GM19351 (cell line): Measurements from ENCODE around the gene MKRN2OS.

Experiments
- ATAC-seq: cut with Tn5 transposase; IDR thresholded peaks from one replicate; pipeline ENCODE4 v1.9.1; 2021; ENCODE audit warnings: mild to moderate bottlenecking, moderate library complexity; ENCODE audit not compliant: unreplicated experiment

The MKRN2OS gene, protein sequence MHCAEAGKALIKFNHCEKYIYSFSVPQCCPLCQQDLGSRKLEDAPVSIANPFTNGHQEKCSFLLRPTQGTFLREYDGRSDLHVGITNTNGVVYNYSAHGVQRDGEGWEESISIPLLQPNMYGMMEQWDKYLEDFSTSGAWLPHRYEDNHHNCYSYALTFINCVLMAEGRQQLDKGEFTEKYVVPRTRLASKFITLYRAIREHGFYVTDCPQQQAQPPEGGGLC

DNA sequence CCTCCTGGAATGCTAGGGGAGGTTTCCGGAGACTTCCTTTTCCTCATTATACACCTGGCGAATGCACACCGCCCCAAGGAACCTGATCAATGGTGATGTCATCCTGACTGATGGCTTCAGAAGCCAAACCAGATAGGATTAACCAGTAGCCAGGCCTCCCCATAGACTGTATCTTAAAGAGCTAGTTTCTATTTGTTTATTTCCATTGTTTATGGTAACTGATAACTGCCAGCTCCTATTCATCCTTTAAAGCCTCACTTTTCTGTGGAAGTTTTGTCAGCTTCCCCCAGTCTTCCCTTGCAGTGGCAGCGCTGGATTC lies at the start of gene MKRN2OS:
TSS of gene MKRN2OS (minus strand) at position 27 of the 319 bp plus-strand sequence. CDS start 35 bp downstream, outside the sequence.
- ATAC-seq: no peak

DNA sequence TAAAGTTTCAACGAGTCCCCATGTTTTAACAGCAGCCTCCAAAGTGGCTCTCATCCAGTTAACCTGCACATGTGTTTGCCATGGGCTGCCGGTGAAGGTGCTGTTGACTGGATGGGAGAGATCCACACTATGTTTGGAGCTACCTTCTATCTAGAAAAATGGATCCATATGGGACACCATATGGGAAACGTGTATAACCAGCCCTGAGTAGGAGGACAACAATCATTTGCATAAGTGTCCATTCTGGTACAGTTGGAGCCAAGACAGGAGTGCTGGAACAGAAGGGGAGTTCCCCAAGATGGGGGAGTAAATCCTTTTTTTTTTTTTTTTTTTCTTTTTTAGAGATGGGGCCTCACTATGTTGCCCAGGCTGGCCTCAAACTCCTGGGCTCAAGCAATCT lies 48.2 kb upstream of the MKRN2OS start:
- ATAC-seq: no peak

DNA sequence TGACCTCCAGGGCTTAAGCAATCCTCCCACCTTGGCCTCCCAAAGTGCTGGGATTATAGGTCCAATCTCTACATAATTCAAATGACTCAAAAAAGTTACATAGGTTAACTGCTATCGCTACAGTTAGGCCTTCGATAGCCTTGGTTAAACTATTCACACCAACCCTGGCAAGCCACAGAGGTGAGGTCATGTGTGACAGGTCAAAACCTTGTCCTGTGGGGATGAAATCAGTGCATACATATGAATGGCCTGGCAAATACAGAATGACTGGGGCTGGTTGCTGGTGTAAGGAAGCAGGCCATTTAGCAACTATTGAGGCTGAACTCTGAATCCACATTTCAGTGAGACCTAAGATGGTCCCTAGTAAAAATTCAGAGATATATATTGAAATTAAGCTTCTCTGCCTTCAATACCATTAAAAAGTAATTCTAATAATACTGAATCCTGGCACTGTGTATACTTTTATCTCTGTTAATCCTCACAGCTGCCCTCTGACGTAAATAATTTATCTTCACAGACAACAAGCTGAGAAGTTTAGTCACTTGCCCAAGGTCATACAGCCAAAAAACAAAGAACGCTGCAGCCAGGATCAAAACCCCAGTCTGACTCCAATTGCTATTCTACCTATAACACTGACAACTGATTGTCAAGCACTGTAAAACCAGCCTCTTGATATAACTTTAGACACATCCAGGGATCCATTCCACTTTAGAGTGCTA lies 46.9 kb upstream of the MKRN2OS start:
- ATAC-seq: no peak

DNA sequence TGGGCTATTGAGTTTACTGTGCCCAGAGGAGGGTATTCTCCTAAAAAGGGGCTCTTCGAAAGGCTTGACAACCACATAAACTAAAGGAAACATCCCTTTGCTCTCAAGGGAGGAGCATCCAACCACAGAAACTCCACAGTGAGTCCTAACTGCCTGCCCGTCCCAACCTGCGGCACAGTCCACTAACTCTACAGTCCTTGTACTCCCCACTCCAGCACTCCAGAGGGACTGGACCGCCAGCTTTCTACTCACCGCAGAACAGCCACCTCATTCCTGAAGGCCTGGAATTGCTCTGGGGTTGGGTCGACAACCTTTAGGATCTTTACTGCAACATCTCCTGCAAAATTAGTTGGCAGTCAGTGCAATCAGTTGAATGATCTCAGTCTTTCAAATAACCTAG lies 46.2 kb upstream of the MKRN2OS start:
- no peak for ATAC-seq

DNA sequence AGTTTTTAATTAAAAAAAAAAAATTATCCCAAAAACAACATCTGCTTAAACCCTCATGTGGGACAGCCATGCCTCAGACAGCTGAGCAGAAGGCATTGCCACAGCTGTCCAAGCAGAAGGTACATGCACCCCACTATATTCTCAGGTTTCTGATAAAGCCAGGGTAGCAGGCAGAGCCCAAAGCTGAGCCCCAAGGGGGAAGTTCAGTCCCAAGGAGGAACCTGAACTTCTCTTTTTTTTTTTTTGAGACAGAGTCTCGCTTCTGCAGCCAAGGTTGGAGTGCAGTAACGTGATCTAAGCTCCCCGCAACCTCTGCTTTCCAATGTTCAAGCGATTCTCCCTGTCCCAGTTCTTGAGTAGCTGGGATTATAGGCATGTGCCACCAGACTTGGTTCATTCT lies 44.8 kb upstream of the MKRN2OS start:
- ATAC-seq: no peak

DNA sequence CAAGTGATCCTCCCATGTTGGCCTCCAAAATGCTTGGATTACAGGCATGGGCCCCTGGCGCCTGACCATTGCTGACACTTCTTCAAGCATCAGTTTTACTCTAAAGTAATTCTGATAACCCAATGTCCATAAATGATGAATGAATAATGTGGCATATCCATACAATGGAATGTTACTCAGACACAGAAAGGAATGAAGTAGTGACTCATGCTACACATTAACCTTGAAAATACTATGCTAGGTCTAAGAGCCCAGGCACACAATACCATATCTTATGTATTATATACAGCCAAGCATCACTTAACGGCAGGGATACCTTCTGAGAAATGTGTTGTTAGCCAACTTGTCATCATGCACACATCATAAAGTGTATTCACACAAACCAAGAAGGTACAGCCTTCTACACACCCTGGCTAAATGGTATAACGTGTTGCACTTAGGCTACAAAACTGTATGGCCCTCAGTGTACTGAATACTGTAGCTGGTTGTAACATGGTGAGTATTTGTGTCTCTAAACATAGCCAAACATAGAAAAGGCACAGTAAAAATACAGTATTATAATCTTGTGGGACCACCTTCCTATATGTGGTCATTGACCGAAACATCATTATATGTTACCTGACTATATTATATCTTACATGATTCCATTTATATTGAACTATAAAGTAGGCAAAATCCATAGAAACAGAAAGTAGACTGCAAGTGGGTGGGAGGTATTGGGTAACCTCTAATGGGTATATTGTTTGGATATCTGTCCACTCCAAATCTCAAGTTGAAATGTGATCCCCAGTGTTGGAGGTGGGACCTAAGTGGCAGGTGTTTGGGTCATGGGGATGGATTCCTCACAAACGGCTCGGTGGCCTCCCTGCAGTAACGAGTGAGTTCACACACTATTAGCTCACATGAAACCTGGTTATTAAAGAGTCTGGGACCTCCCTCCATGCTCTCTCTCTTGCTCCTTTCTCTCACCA lies 43.0 kb upstream of the MKRN2OS start:
- no peak for ATAC-seq

DNA sequence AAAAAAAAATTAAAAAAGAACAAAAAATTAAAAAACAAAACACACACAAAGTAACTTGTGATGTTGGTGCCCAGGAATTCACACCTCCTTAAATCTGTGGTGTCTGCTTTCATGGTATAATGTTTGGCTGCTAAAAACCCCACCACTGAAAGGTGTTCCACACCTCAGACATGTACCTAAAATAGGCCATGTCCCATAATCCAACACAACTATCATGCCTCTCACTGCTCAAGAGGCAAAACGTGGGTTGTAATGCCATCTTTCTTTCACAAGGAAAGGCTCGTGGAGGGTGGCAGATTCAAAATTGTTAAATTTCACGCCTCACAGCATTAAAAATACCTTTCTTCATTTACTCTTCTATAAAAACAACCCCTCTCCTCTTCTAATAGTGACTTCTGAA lies 41.1 kb upstream of the MKRN2OS start:
- peak; percentile 11 for ATAC-seq

DNA sequence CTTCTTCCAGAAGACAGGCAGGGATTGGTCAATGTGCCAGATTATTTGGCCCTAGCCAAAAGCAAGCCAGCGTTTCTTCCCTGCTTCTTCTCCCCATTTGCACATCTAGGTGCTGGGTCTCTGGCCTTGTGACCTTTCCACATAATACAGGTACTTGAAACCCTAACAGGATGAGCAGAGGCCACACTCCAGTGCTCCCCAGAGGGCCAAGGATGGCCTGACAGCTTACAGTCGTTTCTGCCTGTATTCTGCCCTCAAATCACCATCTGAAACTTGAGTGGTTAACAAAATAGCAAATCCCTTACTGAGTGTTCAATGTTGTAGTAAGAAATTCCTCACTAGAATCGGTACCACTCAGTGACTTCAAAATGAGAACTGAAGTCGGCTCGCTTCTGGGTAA lies 40.7 kb upstream of the MKRN2OS start:
- ATAC-seq: peak; percentile 73

DNA sequence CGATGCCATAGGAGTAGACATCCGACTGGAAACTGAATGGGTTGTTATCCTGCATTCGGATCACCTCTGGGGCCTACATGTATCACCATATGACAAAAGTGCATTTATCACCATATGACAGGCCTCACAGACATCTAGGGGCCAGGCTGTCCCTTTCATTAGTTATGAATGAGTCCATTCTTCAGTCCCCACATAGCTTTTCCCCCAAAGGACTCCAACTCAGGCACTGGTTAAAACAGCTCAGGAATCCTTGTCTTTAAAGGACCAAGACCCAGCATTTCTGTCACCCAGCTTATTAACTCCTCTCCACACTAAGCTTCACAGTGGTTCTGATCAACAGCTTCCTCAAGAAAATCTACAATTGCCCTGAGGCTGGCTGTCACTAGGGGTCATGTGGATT lies 39.9 kb upstream of the MKRN2OS start:
- ATAC-seq: no peak

DNA sequence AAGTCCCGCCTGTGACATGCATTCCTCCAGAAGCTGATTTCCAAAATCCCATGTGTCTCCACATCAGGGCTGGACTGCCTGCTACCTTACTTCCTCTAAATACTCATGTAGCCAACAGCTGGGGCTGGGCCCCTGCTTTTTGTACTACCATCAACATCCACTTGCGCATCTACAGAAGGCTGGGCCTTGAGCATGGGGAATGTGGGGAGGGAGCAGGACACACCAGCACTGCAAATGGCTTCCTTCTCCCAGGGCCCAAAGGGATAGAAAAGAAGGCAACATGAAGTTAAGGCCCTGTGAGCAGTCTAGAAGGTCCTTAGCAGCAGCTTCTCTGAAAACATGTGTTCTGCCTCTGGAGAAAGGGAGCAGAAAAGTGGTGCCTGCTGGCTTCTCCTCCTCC lies 38.8 kb upstream of the MKRN2OS start:
- no peak for ATAC-seq

DNA sequence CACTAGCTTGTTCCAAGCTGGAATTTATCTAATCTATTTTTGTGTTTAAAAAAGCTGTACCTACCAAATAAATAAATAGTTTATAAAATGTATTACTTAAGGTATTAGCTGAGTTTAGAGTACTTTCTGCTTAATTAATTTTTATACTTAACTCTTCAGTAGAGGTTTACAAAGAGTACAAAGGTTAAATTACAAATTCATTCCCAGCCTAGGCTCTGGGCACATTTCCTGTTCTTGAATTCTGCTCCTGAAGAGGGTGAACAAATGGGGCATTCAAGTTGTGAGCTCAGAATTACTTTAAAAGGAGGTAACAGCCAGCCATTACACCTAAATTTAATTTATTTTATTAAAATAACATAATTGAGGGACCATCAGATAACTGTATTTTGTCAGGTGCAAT lies 38.0 kb upstream of the MKRN2OS start:
- ATAC-seq: no peak

DNA sequence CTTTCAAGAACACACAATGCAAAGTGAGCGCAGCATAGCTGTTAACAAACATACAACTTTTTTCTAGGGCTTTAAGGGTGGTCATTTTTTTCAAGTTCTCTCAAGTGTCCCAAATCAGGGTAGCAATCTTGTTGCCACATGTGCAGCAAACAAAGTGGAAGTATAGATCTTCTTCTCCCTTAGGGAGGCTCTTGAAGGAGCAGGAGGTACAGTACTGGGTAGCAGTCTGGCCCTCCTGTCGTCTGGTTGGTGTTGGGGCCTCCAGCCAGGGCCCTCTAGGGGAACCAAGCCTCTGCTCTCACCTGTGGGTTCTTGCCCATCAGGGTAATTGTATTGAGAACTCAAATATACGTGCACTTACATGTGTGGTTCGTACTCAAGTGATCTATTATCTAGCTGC lies 37.4 kb upstream of the MKRN2OS start:
- ATAC-seq: no peak

DNA sequence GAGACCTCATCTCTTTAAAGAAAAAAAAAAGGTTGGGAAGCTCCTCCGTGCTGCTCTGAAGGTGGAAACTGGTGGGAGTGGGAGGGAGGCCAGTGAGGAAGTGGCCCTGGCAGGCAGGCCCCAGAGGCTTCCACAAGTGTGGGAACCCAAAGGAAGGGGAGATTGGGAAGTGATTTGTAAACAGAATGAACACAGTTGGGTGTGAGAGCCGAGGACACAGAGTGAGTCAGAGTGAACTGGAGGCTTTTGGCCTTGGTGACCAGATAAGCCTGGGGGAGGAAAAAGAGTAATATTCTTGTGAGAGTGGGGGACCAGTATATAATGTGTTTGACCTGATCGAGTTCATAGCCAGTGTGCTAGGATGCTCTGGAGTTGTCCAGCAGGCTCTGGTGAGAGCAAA lies 34.6 kb upstream of the MKRN2OS start:
- no peak for ATAC-seq

DNA sequence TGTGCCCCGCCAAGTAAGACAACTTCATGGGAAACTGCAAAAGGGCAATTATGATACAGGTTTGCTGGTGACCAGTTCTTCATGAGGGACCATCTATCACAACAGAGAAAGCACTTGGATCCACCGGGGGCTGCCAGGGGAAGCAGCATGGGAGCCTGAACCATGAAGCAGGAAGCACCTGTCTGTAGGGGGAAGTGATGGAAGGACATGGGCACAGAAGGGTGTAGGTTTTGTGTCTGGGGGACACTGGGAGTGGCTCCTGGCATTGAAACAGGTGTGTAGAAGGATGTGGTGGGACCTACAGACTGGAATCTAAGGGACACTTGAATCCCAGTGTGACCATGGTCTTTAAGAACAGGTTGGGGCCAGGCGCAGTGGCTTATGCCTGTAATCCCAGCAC lies 34.2 kb upstream of the MKRN2OS start:
- ATAC-seq: no peak

DNA sequence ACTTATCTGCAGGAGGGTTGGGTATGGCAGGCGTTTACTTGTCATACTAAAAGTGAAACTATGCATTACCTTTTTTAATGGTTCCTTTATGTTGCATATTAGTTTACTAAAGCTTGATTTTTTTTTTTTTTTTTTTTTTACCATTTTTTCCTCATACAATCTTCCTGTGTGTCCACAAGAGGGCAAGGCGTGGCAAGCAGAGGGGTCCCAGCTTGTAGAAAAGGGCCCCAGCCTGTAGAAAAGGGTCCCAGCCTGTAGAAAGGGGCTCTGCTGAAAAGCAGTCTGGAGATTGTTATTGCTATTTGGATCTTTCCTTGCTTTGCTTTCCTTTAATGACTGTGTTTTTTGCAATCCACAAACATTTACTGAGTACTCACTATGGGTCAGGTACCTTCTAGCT lies 33.4 kb upstream of the MKRN2OS start:
- ATAC-seq: no peak

DNA sequence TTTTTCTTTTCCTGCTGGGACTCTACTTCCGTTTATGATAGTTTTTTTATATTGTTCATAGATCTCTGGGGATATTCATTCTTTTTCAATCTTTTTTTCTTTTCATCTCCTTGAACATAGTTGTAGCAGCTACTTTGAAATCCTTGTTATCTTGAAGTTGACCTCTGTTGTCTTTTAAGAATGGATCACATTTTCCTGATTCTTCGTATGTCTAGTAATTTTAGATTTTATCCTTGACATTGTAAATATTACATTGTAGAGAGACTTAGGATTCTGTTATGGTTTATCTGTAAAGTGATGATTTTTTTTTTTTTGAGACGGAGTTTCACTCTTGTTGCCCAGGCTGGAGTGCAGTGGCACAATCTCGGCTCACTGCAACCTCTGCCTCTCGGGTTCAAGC lies 32.1 kb upstream of the MKRN2OS start:
- no peak for ATAC-seq

DNA sequence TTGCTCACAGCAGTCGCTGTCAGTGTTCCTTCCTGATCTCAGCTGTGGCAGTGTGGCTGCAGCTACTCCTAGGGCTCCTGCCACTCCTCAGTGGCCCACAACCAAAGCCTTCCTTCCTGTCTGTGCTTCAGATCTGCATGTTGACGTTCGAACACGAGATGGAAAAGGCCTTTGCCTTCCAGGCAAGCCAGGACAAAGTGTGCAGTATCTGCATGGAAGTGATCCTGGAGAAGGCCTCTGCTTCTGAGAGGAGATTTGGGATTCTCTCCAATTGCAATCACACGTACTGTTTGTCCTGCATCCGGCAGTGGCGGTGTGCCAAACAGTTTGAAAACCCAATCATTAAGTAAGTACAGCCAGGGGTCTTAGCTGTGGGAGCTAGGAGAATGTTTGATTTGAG lies 29.4 kb upstream of the MKRN2OS start:
- ATAC-seq: no peak

DNA sequence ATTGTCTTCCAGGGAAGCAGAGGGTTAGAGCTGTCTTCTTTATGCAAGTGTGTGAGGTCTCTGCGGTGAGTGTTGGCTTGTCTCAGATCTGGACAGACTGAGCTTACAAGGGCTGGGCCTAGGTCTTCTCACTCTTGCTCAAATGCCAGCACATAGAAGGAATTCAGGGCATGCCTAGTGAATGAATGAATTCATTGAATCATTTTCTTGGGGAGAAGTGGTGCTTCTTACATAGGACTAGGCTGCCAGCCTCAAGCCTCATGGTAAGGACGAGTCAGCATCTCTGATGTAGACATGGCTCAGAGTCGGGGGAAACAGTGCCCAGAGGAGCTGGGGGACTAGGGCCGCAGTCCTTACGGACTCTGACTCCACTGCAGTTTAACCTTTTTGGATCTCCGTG lies 28.8 kb upstream of the MKRN2OS start:
- no peak for ATAC-seq

DNA sequence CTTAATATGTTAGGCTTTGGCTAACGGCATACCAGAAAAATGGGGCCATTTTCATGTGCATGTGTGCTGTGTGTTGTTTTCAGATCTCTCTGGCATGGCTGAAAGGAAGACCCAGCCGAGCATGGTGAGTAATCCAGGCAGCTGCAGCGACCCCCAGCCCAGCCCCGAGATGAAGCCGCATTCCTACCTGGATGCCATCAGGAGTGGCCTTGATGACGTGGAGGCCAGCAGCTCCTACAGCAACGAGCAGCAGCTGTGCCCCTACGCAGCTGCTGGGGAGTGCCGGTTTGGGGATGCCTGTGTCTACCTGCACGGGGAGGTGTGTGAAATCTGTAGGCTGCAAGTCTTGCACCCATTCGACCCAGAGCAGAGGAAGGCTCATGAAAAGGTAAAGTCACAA lies 26.7 kb upstream of the MKRN2OS start:
- ATAC-seq: no peak

DNA sequence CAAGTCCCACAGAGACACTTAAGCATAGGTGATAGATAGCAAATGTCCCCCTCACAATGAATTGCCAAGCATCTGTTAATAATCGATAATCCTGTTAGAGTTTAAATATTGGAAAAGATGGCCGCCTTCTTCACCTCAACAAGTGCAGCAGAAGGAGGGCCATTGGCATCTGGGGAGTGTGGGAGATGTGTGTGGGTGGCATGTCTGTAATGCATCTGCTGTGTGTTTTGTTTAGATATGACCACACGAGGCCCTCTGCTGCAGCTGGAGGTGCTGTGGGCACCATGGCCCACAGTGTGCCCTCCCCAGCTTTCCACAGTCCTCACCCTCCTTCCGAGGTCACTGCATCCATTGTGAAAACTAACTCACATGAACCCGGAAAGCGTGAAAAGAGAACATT lies 24.5 kb upstream of the MKRN2OS start:
- ATAC-seq: no peak

DNA sequence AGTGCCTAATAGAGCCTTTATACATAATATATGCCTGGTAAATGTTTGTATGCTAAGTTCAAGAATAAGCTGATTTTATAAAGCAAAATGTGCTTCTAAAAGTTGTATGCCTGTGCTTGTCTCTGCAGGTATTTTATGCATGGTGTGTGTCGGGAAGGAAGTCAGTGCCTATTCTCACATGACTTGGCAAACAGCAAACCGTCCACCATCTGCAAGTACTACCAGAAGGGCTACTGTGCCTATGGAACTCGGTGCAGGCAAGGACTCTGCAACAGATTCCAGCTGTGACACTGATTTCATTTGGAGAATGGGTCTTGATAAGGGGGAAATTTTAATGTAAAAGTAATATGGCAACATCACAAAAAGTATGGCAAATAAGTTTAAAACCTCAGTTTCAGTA lies 23.4 kb upstream of the MKRN2OS start:
- no peak for ATAC-seq

DNA sequence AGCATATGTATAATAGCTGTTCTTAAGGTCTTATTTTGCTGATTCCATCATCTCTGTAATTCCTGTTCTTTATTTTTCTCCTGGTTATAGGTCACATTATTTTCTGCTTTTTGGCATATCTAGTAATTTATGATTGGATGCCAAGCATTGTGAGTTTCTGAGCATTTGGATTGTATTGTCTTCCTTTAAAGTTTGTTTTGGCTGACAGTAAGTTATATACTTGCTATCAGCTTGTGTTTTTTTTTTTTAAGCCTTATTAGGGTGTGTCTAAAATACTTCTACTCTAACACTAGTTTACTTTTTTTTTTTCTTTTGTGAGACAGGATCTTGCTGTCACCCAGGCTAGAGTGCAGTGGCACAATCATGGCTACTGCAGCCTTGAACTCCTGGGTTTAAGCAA lies 21.7 kb upstream of the MKRN2OS start:
- ATAC-seq: no peak
